Measurements from ENCODE around the gene PRDM16.

The PRDM16 gene

GRCh38 chr1:3427711-3428704 lies 359.0 kb downstream of the PRDM16 start:
- no peaks in the 10 kb centered on the region for H3K9me3 ChIP-seq (ENCODE audit: low read length)
- H2AFZ ChIP-seq (ENCODE audit: low read length): no peak overlapping the region
- H3K9me2 ChIP-seq (ENCODE audit: low read depth, low read length): no peaks in the 10 kb centered on the region
- H3K4me2 ChIP-seq (ENCODE audit: low read length): no peak overlapping the region
- H4K20me1 ChIP-seq (ENCODE audit: insufficient read depth, low read length): no peaks in the 10 kb centered on the region
- H3K27me3 ChIP-seq (ENCODE audit: insufficient read depth, low read length): no peaks in the 10 kb centered on the region
- TF ChIP-seq EZH2 (IDR thresholded peaks at IDR 0.05; ENCODE audit: borderline replicate concordance, low read length): no peak
- TF ChIP-seq, protein P1, sequence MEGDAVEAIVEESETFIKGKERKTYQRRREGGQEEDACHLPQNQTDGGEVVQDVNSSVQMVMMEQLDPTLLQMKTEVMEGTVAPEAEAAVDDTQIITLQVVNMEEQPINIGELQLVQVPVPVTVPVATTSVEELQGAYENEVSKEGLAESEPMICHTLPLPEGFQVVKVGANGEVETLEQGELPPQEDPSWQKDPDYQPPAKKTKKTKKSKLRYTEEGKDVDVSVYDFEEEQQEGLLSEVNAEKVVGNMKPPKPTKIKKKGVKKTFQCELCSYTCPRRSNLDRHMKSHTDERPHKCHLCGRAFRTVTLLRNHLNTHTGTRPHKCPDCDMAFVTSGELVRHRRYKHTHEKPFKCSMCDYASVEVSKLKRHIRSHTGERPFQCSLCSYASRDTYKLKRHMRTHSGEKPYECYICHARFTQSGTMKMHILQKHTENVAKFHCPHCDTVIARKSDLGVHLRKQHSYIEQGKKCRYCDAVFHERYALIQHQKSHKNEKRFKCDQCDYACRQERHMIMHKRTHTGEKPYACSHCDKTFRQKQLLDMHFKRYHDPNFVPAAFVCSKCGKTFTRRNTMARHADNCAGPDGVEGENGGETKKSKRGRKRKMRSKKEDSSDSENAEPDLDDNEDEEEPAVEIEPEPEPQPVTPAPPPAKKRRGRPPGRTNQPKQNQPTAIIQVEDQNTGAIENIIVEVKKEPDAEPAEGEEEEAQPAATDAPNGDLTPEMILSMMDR (IDR thresholded peaks at IDR 0.05; ENCODE audit: low read length): no peak
- H3K9ac ChIP-seq (ENCODE audit: low read length): no peak overlapping the region
- no peaks in the 10 kb centered on the region for H3K79me2 ChIP-seq (ENCODE audit: insufficient read depth, low read length)
- no peak overlapping the region for H3K27ac ChIP-seq (ENCODE audit: low read depth, low read length, poor library complexity, severe bottlenecking)
- H3K36me3 ChIP-seq (ENCODE audit: insufficient read depth, low read length): no peaks in the 10 kb centered on the region
- no peaks in the 10 kb centered on the region for H3F3A ChIP-seq (ENCODE audit: insufficient read depth, low read length)
- no peaks in the 10 kb centered on the region for H3K4me1 ChIP-seq (ENCODE audit: insufficient read depth, low read length, severe bottlenecking)
- no peak overlapping the region for H3K4me3 ChIP-seq (ENCODE audit: low read depth, low read length, poor library complexity, severe bottlenecking)

- Histone ChIP-seq H3F3A (ENCODE audit: insufficient read depth, low read length) (no peaks in the 10 kb centered on the region), H2AFZ (ENCODE audit: low read length) (no peak overlapping the region), H3K9me3 (ENCODE audit: low read length) (no peaks in the 10 kb centered on the region), H3K27me3 (ENCODE audit: insufficient read depth, low read length) (no peaks in the 10 kb centered on the region), H3K4me2 (ENCODE audit: low read length) (no peak overlapping the region), H3K9me2 (ENCODE audit: low read depth, low read length) (no peaks in the 10 kb centered on the region), H3K9ac (ENCODE audit: low read length) (no peak overlapping the region), H3K27ac (ENCODE audit: low read depth, low read length, poor library complexity, severe bottlenecking) (no peak overlapping the region), H3K4me1 (ENCODE audit: insufficient read depth, low read length, severe bottlenecking) (no peaks in the 10 kb centered on the region), H3K79me2 (ENCODE audit: insufficient read depth, low read length) (no peaks in the 10 kb centered on the region), H3K36me3 (ENCODE audit: insufficient read depth, low read length) (no peaks in the 10 kb centered on the region), H3K4me3 (ENCODE audit: low read depth, low read length, poor library complexity, severe bottlenecking) (no peak overlapping the region), H4K20me1 (ENCODE audit: insufficient read depth, low read length) (no peaks in the 10 kb centered on the region)
- TF ChIP-seq, protein P1 (IDR thresholded peaks at IDR 0.05; ENCODE audit: low read length): no peak
- no peak for TF ChIP-seq EZH2 (IDR thresholded peaks at IDR 0.05; ENCODE audit: borderline replicate concordance, low read length)
Observed at GRCh38 chr1:3428899-3429298, 359.9 kb downstream of the PRDM16 start.

- Histone ChIP-seq H2AFZ (ENCODE audit: low read length) (no peak overlapping the region), H3K9me3 (ENCODE audit: low read length) (no peaks in the 10 kb centered on the region), H3F3A (ENCODE audit: insufficient read depth, low read length) (no peaks in the 10 kb centered on the region), H3K4me1 (ENCODE audit: insufficient read depth, low read length, severe bottlenecking) (no peaks in the 10 kb centered on the region), H4K20me1 (ENCODE audit: insufficient read depth, low read length) (no peaks in the 10 kb centered on the region), H3K4me3 (ENCODE audit: low read depth, low read length, poor library complexity, severe bottlenecking) (no peak overlapping the region), H3K79me2 (ENCODE audit: insufficient read depth, low read length) (no peaks in the 10 kb centered on the region), H3K4me2 (ENCODE audit: low read length) (no peak overlapping the region), H3K9me2 (ENCODE audit: low read depth, low read length) (no peaks in the 10 kb centered on the region), H3K27me3 (ENCODE audit: insufficient read depth, low read length) (no peaks in the 10 kb centered on the region), H3K36me3 (ENCODE audit: insufficient read depth, low read length) (no peaks in the 10 kb centered on the region), H3K27ac (ENCODE audit: low read depth, low read length, poor library complexity, severe bottlenecking) (no peak overlapping the region), H3K9ac (ENCODE audit: low read length) (no peak overlapping the region)
- TF ChIP-seq, protein P1 (IDR thresholded peaks at IDR 0.05; ENCODE audit: low read length): no peak
- no peak for TF ChIP-seq EZH2 (IDR thresholded peaks at IDR 0.05; ENCODE audit: borderline replicate concordance, low read length)
Observed at GRCh38 chr1:3429320-3429719, 360.3 kb downstream of the PRDM16 start.

Data from OCI-LY1 (cell line).